NCI-H526 treated with DMSO at 0.1 percent for 48 hours (cell line): ENCODE results near the gene TMEM18.

Experiments used
- DNase-seq: peaks from one replicate; lab custom pipeline; 2025; lab: John Stamatoyannopoulos, UW

Gene TMEM18

GRCh38 chr2:633371-633770 lies 43.8 kb downstream of the TMEM18 start:
- no peak for DNase-seq

DNA sequence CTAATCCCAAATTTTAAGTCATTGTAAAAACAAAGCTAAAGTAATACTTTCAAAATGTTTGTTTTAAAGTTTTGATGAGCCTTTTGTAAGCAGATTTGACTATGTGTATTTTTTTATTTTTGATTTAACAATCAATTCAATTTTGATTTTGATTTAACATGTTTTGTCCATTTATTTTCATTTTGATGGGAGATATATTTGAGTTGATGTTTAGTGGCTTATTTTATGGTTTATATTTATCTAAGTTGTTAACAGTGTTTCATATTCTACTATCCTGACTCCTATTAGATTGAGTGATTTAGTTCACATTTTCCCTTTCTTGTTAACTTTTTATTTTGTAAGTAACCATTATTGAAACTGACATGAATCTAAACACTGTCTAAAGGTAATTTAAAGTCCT lies 44.7 kb downstream of the TMEM18 start:
- DNase-seq = no peak

DNA sequence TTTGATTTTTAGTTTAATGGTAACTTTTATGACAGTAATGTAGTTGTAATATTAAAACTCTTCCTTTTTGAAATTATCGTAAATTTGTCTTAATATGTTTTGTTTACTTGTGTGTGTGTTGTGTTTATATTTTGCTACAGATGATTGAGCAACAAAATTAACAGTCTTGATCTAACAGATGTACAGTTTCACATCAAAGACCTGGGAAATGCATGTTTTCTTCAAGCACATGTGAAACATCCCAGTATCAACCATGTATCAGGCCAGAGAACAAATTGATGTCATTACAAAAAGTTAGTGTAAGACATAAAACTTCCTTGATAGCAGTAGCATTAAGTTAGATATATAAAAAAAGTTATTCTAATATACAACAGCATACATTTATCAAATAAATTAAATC lies 45.5 kb downstream of the TMEM18 start:
- no peak for DNase-seq

DNA sequence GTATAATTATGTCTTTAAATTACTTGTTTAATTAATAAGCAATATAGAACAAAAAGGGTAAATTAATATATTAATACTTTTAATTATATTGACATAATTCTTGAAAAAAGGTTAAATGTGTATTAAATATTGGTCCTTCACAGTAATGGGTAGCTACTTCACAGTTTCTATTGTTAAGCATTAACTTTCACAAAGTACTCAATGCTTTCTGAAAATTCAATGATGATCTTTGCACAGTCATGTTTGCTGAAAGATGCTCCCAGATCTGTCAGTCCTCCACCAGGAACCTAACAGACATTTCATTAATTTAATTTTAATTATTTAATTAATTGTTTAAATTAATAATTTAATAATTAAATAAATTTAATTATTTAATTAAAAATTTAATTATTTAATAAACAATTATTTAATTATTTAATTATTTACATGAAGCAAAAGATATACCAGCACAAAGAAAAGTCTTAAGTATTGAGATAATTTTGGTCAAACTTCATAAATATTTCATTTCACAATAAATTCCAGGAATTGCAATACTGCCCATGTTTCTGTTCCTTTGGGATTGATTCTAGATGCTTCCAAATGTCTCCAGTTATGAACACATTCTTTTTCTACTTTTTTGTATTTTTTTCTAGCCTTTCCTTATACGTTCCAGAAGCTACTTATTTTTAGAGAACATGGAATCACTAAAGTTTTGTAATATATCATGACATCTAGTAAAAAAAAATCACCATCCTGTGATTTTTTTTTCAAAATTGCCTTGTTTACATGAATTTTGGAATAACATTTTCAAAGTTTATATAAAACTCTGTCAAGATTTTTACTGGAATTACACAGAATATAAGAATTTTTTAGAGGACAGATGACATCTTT lies 46.5 kb downstream of the TMEM18 start:
- DNase-seq = no peak

DNA sequence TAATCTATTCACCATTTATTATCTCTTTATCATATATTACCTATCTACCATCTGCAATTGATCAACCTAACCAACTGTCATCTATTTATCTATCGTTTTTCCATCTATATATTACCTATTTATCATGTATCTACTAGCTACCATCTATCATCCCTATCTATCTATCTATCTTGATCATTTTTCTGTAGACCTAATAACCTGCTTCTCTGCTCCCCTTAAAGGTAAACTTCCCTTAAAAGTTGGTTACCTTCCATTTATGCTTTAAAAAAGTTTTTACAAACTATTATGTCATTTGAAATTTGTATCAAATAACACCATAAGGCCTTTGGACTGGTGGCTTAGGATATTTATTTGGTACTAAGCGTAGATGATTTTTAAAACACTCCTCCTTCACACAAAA lies 47.2 kb downstream of the TMEM18 start:
- DNase-seq = no peak

GRCh38 chr2:628651-629050 lies 48.6 kb downstream of the TMEM18 start:
- peak; percentile 45 for DNase-seq

- DNase-seq = peak; percentile 33
Measured at GRCh38 chr2:627926-628560, 49.2 kb downstream of the TMEM18 start.

DNA sequence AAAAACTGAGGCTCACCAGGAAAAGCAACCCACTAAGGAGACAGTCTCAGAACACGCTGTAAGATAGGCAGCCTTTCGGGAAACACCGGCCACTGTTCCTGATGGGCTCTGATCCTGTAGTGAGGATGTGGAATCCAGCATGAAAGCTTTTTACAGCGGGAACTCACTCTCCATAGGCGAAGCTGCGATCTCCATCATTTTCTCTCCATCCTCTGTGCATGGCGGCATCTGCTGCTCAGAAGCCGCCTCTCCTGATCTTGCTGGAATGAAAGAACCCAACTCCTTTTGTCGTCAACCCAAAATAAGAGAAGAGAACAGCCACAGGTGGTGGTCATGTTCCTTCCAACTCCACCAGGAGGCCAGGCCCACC lies 49.9 kb downstream of the TMEM18 start:
- no peak for DNase-seq

GRCh38 chr2:626491-627339 lies 50.5 kb downstream of the TMEM18 start:
- no peak for DNase-seq

DNA sequence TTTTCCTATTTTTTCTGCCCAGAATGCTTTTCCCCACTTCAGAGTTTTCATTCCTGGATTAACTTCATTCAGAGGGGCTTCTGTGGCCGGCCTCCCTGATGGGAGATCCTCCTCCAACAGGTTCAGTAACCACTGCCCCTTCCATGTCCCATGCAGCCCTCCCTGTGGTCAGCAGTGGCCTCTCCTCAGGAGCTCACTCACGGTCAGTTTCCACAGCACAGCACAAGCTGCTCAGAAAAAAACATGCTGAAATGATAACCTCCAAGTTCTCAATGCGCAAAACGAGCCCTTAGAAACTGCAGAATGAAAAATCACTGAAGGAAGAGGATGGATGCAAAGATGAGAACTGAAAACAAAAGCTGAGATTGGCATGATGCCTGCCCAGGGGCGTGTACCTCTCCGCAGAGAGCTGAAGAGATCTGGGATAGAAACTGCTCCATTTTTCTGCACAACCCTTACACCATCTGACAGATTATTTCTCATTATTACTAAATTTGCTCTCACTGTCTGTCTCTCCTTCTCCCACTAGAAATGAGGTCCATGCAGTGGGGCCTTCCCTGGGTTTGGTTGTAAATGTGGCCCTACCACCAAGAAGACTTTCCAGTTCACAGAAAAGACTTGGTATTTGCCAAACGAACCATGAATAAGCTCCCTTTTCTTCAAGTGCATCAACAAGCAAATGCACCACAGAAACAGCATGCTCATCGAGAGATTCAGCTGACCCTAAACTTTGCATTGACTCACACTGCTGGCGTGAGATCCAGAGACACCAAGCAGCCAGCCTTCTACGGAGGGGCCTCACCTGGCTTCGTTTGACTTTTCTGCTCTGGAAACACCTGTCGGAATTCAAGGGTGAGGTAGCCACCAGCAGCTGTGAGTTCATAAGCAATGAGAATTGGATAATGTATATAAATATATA lies 51.5 kb downstream of the TMEM18 start:
- DNase-seq = no peak

GRCh38 chr2:624551-625347 lies 52.5 kb downstream of the TMEM18 start:
- no peak for DNase-seq

- no peak for DNase-seq
Measured at GRCh38 chr2:624096-624495, 53.1 kb downstream of the TMEM18 start.

DNA sequence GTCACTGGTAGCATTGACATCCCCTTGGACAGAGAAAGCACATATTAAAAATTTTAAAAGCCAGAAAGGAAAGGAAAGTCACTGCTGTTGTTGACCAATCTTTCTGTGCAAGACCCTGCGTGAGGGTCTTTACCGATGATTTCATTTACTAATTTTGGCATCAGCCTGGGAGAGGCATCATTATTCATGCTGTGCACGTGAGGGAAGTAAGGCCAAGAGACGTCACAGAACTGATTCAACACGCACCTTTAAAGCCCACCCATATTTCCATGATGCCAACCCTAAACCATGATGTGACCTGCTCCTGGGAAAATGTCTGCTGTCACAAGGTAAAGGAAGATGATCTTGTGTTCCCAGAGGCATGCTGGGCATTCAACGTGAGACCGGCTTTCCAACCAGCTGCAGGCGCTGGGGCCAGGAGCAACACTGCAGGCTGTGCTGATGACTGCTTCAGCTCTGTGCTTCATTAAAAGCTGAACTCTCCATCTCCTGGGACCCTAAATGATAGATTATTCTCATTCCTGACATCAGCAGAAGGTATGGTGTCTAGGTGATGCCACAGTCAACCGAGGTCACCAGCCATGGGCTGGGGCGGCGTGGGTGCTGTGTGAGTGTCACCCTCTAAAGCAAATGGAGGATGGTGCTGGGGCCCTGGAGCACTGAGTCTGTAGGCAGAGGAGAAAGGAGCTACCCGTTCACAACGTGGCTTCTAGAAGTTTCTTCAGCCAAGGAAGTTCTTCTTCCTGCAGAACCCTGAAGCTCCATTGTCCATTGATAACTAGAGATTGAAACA lies 53.9 kb downstream of the TMEM18 start:
- DNase-seq = no peak

- DNase-seq = no peak
Measured at GRCh38 chr2:622357-622756, 54.8 kb downstream of the TMEM18 start.

DNA sequence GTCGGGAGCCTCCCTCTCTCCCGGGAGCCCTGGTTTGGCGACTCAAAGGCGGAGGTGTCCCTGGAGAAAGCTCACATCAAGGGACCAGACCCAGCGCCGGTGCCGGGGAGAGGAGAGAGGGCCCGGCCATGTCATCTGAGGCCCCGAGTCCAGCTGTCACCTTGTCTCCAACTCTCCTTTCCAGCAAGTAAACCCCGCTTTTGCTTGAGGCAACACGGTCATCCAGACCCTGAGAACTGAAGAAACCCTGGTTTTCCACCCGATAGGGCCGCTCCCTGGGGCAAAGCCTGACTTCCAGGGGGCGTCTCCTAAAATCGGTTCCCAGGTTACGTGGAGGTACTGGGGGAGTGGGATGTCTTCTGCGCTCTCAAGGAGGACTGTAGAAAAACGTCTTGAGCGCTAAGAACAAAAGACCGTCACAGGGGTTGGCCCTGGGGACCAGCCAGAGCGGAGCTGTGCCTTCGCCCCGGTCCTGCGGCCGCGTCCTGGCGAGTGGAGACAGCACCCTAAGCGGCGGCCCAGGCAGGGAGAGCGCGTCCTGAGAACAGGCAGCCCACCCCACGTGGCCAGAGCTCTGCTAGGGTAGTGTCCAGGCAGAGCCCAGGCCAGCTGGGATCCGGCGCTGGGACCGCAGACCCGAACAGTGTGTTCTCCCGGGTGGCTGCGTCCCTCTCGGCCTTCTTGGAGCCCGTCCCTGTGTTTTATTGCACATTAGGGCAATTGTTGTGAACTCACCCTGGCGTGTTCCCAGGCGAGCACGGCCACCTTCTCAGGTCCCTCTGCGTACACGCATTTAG lies 55.7 kb downstream of the TMEM18 start:
- no peak for DNase-seq

GRCh38 chr2:620471-621302 lies 56.5 kb downstream of the TMEM18 start:
- no peak for DNase-seq

GRCh38 chr2:620004-620403 lies 57.2 kb downstream of the TMEM18 start:
- no peak for DNase-seq

- no peak for DNase-seq
Measured at GRCh38 chr2:618422-618990, 58.7 kb downstream of the TMEM18 start.
